Gastroesophageal sphincter (tissue), 4 donors: ENCODE data around the gene CHRNA3. TPM values are rescaled to one million over a fixed set of nuclear protein-coding genes. Genes with fewer than 3 reads are reported as not detected.

Source experiments
- ATAC-seq: fragments of 150-250 bp; one replicate; pipeline ENCODE4 v1.9.1; 2016; ENCODE audit warnings: mild to moderate bottlenecking, moderate library complexity
- H3K27ac ChIP-seq, 4 donors: fragments of 200-600 bp; sonication (generic) in 3 of 4; 1 replicate in 3 of 4; 2 replicates in 1 of 4; pipeline ENCODE4 v1.5.1; 2016 to 2019
- H3K27me3 ChIP-seq: fragments of 200-600 bp; sonication (generic); one replicate; pipeline ENCODE4 v1.5.1; 2019
- H3K36me3 ChIP-seq, 2 donors: fragments of 200-600 bp; sonication (generic); one replicate each; pipeline ENCODE4 v1.5.1; 2019; ENCODE audit warnings: control low read depth in 1 of 2
- H3K4me1 ChIP-seq, 3 donors: fragments of 200-600 bp; sonication (generic); 1 replicate in 2 of 3; 2 replicates in 1 of 3; pipeline ENCODE4 v1.5.1; 2016 to 2019; ENCODE audit warnings: control low read depth in 2 of 3
- H3K4me3 ChIP-seq, 2 donors: fragments of 200-600 bp; sonication (generic); one replicate each; pipeline ENCODE4 v1.5.1; 2019; ENCODE audit warnings: mild to moderate bottlenecking in 1 of 2, moderate library complexity in 1 of 2
- H3K9me3 ChIP-seq, 3 donors: fragments of 200-600 bp; sonication (generic); one replicate each; pipeline ENCODE4 v1.5.1; 2017 to 2019; ENCODE audit warnings: control low read depth in 2 of 3
- CTCF ChIP-seq, 4 experiments: fragments of 200-600 bp in 2 of 4; fragments of 450-650 bp in 2 of 4; sonication (generic) in 1 of 4; IDR thresholded peaks; one replicate each; pipeline ENCODE4 v1.5.1; 2017 to 2019; ENCODE audit warnings: antibody characterized with exemption in 4 of 4, mild to moderate bottlenecking in 2 of 4, moderate library complexity in 2 of 4
- EP300 ChIP-seq: sonication (generic); formaldehyde crosslinking; IDR thresholded peaks from one replicate; pipeline ENCODE4 v1.6.1; 2017; ENCODE audit warnings: antibody characterized with exemption, mild to moderate bottlenecking
- POLR2A ChIP-seq, 2 donors: fragments of 450-650 bp; IDR thresholded peaks; one replicate each; pipeline ENCODE4 v1.6.1; 2017; ENCODE audit warnings: antibody characterized with exemption in 2 of 2, mild to moderate bottlenecking in 2 of 2, moderate library complexity in 1 of 2
- POLR2AphosphoS5 ChIP-seq: sonication (generic); formaldehyde crosslinking; IDR thresholded peaks from one replicate; pipeline ENCODE4 v1.6.1; 2017; ENCODE audit warnings: antibody characterized with exemption
- WGBS, 2 donors: methylation state at CpG; one replicate each; pipeline ENCODE4 v1.1.5; 2018; ENCODE audit warnings: low coverage in 1 of 2; 5-methylcytosine and 5-hydroxymethylcytosine counted together
- total RNA-seq, 4 donors: library from RNA; depleted of rRNA; stranded (reverse); fragments of >200 nt; gene quantifications; one replicate each; pipeline ENCODE4 v1.1.0, GENCODE V29; 2016

CHRNA3 gene
- total RNA-seq, 4 donors from 2014 or later, result 1.1 to 3.1 (median 1.1) TPM; not detected in 1

DNA sequence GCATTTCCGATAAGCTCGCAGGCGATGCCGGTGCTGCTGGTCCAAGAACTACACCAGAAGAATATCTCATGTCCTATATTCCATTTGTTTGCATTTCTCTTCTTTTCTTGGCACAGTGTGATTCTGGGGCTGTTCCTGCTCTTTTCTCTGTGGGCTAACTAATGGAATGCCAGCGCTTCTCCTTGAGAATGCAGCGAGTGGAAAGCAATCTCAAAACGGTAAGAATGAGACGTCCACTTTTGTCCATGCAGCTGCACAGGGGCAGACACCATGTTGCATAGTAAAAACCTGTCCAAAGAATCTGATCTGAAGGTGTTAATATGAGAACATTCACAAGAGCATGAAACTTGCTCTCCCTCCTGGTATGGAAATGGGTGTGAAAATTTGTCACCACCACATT lies 6.6 kb upstream of the CHRNA3 start:
- Histone ChIP-seq H3K4me3 (no peak overlapping the region), H3K9me3 (no peaks in the 10 kb centered on the region), H3K27ac (no peak overlapping the region), H3K4me1 (no peaks in the 10 kb centered on the region), H3K36me3 (no peaks in the 10 kb centered on the region), H3K27me3 (peaks cover 30% of the 10 kb centered on the region)
- ATAC-seq, result no peak
- TF ChIP-seq POLR2AphosphoS5 (no peak), POLR2A (IDR thresholded peaks at IDR 0.05) (no peak), EP300 (no peak), CTCF (IDR thresholded peaks at IDR 0.05) (no peak)
- WGBS, 2 donors, result 69 to 75% methylated on average over 3 to 5 of the region's 8 CpGs

GRCh38 chr15:78626381-78626995 lies 5.7 kb upstream of the CHRNA3 start:
- Histone ChIP-seq H3K4me3 (no peak overlapping the region), H3K9me3 (no peaks in the 10 kb centered on the region), H3K27me3 (peaks cover 39% of the 10 kb centered on the region), H3K4me1 (no peaks in the 10 kb centered on the region), H3K36me3 (no peaks in the 10 kb centered on the region), H3K27ac (no peak overlapping the region)
- WGBS, 2 donors, result 80 to 91% methylated on average over 3 to 4 of the region's 6 CpGs
- TF ChIP-seq POLR2AphosphoS5 (no peak), EP300 (no peak), POLR2A (IDR thresholded peaks at IDR 0.05) (no peak), CTCF (IDR thresholded peaks at IDR 0.05) (no peak)
- no peak for ATAC-seq

DNA sequence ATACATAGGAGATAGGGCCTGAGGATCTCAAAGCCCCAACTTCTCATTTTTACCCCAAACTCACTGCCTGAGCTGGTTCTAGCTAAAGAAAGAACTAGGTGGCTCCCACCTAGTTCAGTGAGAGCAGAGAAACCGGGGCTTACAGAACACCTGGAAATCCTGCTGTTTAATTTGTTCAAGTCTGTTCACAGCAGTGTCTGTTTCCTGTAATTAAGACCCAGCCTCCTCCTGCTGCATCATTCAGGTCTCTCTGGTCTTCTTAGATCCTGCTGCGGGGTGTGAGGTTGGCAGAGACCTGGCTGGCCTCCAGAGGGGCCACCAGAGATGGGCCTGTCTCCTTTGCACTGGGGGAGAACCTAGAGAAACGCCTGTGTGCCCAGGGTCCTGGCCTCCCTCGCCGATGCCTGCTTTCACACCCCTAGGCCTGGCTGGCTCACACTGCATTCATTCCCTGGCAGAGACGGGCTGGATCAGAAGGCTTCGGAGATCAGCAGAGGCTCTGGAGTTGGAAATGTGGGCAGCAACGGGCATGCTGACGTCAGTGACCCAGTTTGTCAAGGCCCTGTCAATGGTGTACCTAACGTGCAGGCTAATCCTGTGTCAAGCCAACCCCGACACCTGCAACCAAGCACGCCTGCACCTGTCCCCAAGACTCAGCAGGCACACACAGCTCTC lies 4.9 kb upstream of the CHRNA3 start:
- TF ChIP-seq CTCF (IDR thresholded peaks at IDR 0.05), result no peak
- no peak for TF ChIP-seq POLR2AphosphoS5
- no peak for TF ChIP-seq POLR2A (IDR thresholded peaks at IDR 0.05)
- TF ChIP-seq EP300, result no peak
- H3K27me3 ChIP-seq, result peaks cover 46% of the 10 kb centered on the region
- no peak overlapping the region for H3K27ac ChIP-seq
- ATAC-seq, result no peak
- no peaks in the 10 kb centered on the region for H3K36me3 ChIP-seq
- 59 to 85% methylated on average over 3 to 6 of the region's 12 CpGs for WGBS, 2 donors
- no peaks in the 10 kb centered on the region for H3K9me3 ChIP-seq
- H3K4me3 ChIP-seq, result no peak overlapping the region
- H3K4me1 ChIP-seq, result peaks cover 0 to 5% (median 4%) of the 10 kb centered on the region in 3 donors

DNA sequence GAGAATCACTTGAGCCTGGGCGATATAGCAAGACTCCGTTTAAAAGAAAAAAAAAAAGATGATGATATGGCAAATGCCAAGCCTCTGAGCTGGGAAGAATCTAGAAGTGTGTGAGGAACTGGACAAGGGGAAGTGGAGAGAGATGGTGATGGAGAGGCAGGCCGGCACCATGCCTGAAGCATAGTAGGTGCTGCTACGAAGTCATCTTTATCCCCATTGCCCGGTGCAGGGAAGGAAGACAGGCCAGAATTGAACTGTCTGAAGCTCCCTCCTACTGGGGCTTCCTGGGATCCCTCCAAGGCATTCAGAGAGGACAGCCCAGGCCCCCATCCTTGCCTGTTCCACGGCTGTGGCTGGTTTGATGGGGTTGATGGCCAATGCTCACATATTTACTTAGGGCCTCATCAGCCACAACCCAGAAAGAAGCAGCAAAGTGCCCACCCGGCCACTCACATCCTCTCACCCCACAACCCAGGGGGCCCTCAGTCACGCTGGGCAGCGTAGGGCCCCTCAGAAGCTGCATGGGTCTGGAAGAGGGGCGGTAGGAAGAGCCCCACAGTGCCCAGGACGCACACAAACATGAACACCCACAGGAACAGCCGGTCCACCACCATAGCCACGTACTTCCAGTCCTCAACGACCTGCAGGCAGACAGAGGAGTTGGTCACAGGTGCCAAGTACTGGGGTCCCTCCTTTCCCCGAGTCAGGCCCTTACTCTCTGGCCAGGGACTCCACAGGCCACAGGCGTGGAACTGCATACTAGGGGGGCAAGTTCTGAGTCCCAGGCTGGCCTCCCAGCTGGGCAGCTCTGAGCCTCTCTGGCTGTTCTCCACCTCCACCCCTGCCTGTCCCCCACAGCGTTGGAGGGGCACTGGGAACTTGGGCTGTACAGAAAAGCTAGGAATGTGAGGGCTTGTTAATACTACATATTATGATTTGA lies 4.1 kb upstream of the CHRNA3 start:
- 85 to 100% methylated on average over 1 to 8 of the region's 17 CpGs for WGBS, 2 donors
- TF ChIP-seq POLR2AphosphoS5 (no peak), POLR2A (IDR thresholded peaks at IDR 0.05) (no peak)

DNA sequence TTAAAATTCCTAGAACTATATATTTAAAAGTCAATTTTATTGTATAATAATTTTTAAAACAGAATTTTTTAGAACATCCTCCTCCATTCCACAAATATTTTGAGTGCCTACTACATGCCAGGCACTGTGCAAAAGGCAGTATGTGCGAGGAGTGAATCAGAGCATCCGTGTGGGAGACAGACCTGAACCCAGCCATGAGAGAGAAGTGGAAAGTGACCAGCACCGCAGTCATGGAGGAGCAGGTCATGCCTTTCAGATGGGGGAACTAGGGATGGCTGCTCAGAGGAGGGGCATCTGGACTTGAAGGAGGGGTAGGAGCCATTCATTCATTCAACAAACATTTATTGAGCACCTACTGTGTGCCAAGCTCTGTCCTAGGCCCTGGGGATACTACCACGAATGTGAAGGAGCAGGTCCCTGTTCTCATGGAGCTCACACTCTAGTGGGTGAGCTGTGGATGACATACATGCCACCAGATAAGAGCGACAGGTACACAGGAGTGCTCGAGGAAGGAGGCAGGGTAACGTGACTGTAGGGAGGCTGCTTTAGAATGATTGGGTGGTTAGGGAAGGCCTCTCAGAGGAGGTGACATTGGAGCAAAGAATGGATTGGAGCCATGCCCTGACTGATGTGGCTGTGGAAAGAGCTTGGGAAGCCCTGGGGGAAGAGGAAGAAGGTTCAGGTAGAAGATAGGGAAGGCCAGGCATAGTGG lies 3.1 kb upstream of the CHRNA3 start:
- no peaks in the 10 kb centered on the region for H3K36me3 ChIP-seq
- ATAC-seq, result no peak
- WGBS, 2 donors, result 80 to 93% methylated on average over 3 to 4 of the region's 7 CpGs
- TF ChIP-seq EP300 (no peak), POLR2A (IDR thresholded peaks at IDR 0.05) (no peak), POLR2AphosphoS5 (no peak), CTCF (IDR thresholded peaks at IDR 0.05) (no peak)
- H3K4me3 ChIP-seq, result no peak overlapping the region
- no peak overlapping the region for H3K27ac ChIP-seq
- peaks cover 0 to 16% (median 11%) of the 10 kb centered on the region in 3 donors for H3K4me1 ChIP-seq
- peaks cover 57% of the 10 kb centered on the region for H3K27me3 ChIP-seq
- no peaks in the 10 kb centered on the region for H3K9me3 ChIP-seq

More for the DNA sequence above, 4.1 kb upstream of the CHRNA3 start:
- no peak overlapping the region for H3K4me3 ChIP-seq
- peaks cover 0 to 13% (median 11%) of the 10 kb centered on the region in 3 donors for H3K4me1 ChIP-seq
- H3K27me3 ChIP-seq, result peaks cover 49% of the 10 kb centered on the region
- no peak for ATAC-seq
- no peaks in the 10 kb centered on the region for H3K9me3 ChIP-seq
- no peak overlapping the region for H3K27ac ChIP-seq
- H3K36me3 ChIP-seq, result no peaks in the 10 kb centered on the region
